IMR-90 (cell line): ENCODE data around the gene WLS. TPM values are rescaled to one million over a fixed set of nuclear protein-coding genes. Genes with fewer than 3 reads are reported as not detected.

Experiments used
- ATAC-seq: fragments of 200-7000 bp; cut with Tn5 transposase; 2 replicates; pipeline ENCODE4 v1.9.1; 2020; ENCODE audit warnings: low read depth, mild to moderate bottlenecking, moderate library complexity
- BruUV-seq: library from RNA; stranded (reverse); fragments of 400-500 nt; replicated peaks from 2 replicates; lab custom pipeline; 2021; lab: Mats Ljungman, UMichigan
- CTCF ChIA-PET: fragments of 300-600 bp; formaldehyde crosslinking; extraction: SDS; loops from one replicate; lab custom pipeline; 2021; ENCODE audit warnings: antibody characterized with exemption; lab: Yijun Ruan, JAX
- POLR2A ChIA-PET: fragments of 300-600 bp; sonication (Branson Sonifier 250); formaldehyde crosslinking; loops from one replicate; lab custom pipeline; 2022; ENCODE audit warnings: antibody characterized with exemption; ENCODE audit not compliant: unreplicated experiment; lab: Charles Lee
- DNase-seq: peaks from one replicate; pipeline ENCODE4 v3.0.0; 2013
- H2AFZ ChIP-seq: replicated peaks from 2 replicates; pipeline ENCODE3; 2013; ENCODE audit warnings: low read length, mild to moderate bottlenecking; ENCODE audit not compliant: poor library complexity
- H2AK5ac ChIP-seq: 2 replicates; pipeline ENCODE4 v1.6.1; 2013; ENCODE audit warnings: low read depth, low read length, inconsistent platforms
- H2AK9ac ChIP-seq: replicated peaks from 2 replicates; pipeline ENCODE3; 2013; ENCODE audit warnings: mild to moderate bottlenecking, low read depth, low read length, moderate library complexity; ENCODE audit not compliant: poor library complexity
- H2BK120ac ChIP-seq: 2 replicates; pipeline ENCODE4 v1.6.1; 2013; ENCODE audit warnings: low read depth, low read length, inconsistent platforms
- H2BK15ac ChIP-seq: 3 replicates; pipeline ENCODE4 v1.6.1; 2013; ENCODE audit warnings: low read depth, low read length, inconsistent platforms
- H2BK20ac ChIP-seq: 2 replicates; pipeline ENCODE4 v1.6.1; 2013; ENCODE audit warnings: low read depth, mild to moderate bottlenecking, inconsistent platforms, low read length, moderate library complexity
- H2BK5ac ChIP-seq: 2 replicates; pipeline ENCODE4 v1.6.1; 2013; ENCODE audit warnings: mild to moderate bottlenecking, low read depth, low read length, inconsistent platforms; ENCODE audit not compliant: poor library complexity, severe bottlenecking
- H3K14ac ChIP-seq: replicated peaks from 2 replicates; pipeline ENCODE4 v1.6.1; 2013; ENCODE audit warnings: low read depth, low read length, inconsistent platforms
- H3K18ac ChIP-seq: 2 replicates; pipeline ENCODE4 v1.6.1; 2013; ENCODE audit warnings: low read depth, low read length, control low read depth
- H3K23ac ChIP-seq: 2 replicates; pipeline ENCODE4 v1.6.1; 2013; ENCODE audit warnings: low read depth, low read length, inconsistent platforms
- H3K27ac ChIP-seq: 2 replicates; pipeline ENCODE4 v1.5.1; 2013; ENCODE audit warnings: mild to moderate bottlenecking, control low read depth, low read length; ENCODE audit not compliant: insufficient read depth
- H3K27me3 ChIP-seq: 2 replicates; pipeline ENCODE4 v1.6.1; 2013; ENCODE audit warnings: low read length; ENCODE audit not compliant: control insufficient read depth, insufficient read depth
- H3K36me3 ChIP-seq: 2 replicates; pipeline ENCODE4 v1.6.1; 2013; ENCODE audit warnings: low read length, mixed read lengths; ENCODE audit not compliant: control insufficient read depth, insufficient read depth
- H3K4ac ChIP-seq: 2 replicates; pipeline ENCODE4 v1.6.1; 2013; ENCODE audit warnings: low read depth, low read length, inconsistent platforms
- H3K4me1 ChIP-seq: 2 replicates; pipeline ENCODE4 v1.6.1; 2013; ENCODE audit warnings: low read length, mixed read lengths; ENCODE audit not compliant: control insufficient read depth, insufficient read depth
- H3K4me2 ChIP-seq: 2 replicates; pipeline ENCODE4 v1.6.1; 2013; ENCODE audit warnings: low read depth, mild to moderate bottlenecking, control low read depth, low read length, moderate library complexity
- H3K4me3 ChIP-seq: 2 replicates; pipeline ENCODE4 v1.5.1; 2013; ENCODE audit warnings: low read depth, mild to moderate bottlenecking, control low read depth, low read length, moderate library complexity; ENCODE audit not compliant: insufficient read depth
- H3K56ac ChIP-seq: 2 replicates; pipeline ENCODE4 v1.6.1; 2013; ENCODE audit warnings: low read length, inconsistent platforms; ENCODE audit not compliant: insufficient read depth; ENCODE audit errors: extremely low read depth
- H3K79me1 ChIP-seq, 2 experiments: 2 replicates each; pipeline ENCODE4 v1.6.1; 2013; ENCODE audit warnings: low read length in 2 of 2, inconsistent platforms in 1 of 2, low read depth in 1 of 2
- H3K9ac ChIP-seq: 2 replicates; pipeline ENCODE4 v1.6.1; 2013; ENCODE audit warnings: low read depth, low read length, control low read depth
- H3K9me1 ChIP-seq: 2 replicates; pipeline ENCODE4 v1.6.1; 2013; ENCODE audit warnings: low read length, inconsistent platforms; ENCODE audit not compliant: insufficient read depth
- H3K9me3 ChIP-seq: 2 replicates; pipeline ENCODE4 v1.6.1; 2013; ENCODE audit warnings: low read length; ENCODE audit not compliant: control insufficient read depth, insufficient read depth
- H4K20me1 ChIP-seq: 2 replicates; pipeline ENCODE4 v1.6.1; 2013; ENCODE audit warnings: low read length, inconsistent platforms; ENCODE audit not compliant: insufficient read depth
- H4K5ac ChIP-seq: 2 replicates; pipeline ENCODE4 v1.6.1; 2013; ENCODE audit warnings: mild to moderate bottlenecking, low read depth, low read length, control low read depth
- H4K8ac ChIP-seq, 2 experiments: 2 replicates each; pipeline ENCODE4 v1.6.1; 2013; ENCODE audit warnings: low read depth in 2 of 2, low read length in 2 of 2, control low read depth in 1 of 2, inconsistent platforms in 1 of 2
- H4K91ac ChIP-seq: 2 replicates; pipeline ENCODE4 v1.6.1; 2013; ENCODE audit warnings: low read depth, low read length, inconsistent platforms; ENCODE audit not compliant: insufficient read depth
- CEBPB ChIP-seq: IDR thresholded peaks from 2 replicates; pipeline ENCODE4 v1.6.1; 2012; ENCODE audit warnings: low read depth, low read length, improper control_type of control experiment
- MXI1 ChIP-seq: IDR thresholded peaks from 2 replicates; pipeline ENCODE4 v1.6.1; 2012; ENCODE audit warnings: low read depth, mild to moderate bottlenecking, low read length, moderate library complexity, borderline replicate concordance
- SMC3 ChIP-seq: fragments of 150-350 bp; IDR thresholded peaks from 2 replicates; pipeline ENCODE4 v1.6.1; 2016; ENCODE audit warnings: low read depth, mild to moderate bottlenecking, antibody characterized with exemption, low read length, moderate library complexity
- USF2 ChIP-seq: fragments of 150-350 bp; IDR thresholded peaks from 2 replicates; pipeline ENCODE4 v1.6.1; 2017; ENCODE audit warnings: mild to moderate bottlenecking, antibody characterized with exemption, low read length, low read depth
- dilution Hi-C: fragments of 300-500 bp; cut with HindIII; formaldehyde crosslinking; loops from one replicate; pipeline ENCODE4 v1.14.3; 2018; ENCODE audit warnings: low sequenced_read_pairs; ENCODE audit not compliant: unreplicated experiment
- in situ Hi-C: fragments of 300-500 bp; cut with MboI; formaldehyde crosslinking; loops from 3 replicates; pipeline ENCODE4 v1.14.3; 2019; ENCODE audit warnings: low sequenced_read_pairs, inconsistent platforms, mixed read lengths
- intact Hi-C: fragments of 100-400 bp; cut with micrococcal nuclease; formaldehyde crosslinking; loops from 2 replicates; pipeline ENCODE4 v1.10.0; 2022
- polyA plus RNA-seq, 3 experiments: library from polyadenylated mRNA; depleted of rRNA; stranded (reverse); fragments of >200 nt; gene quantifications; 2 replicates each; pipeline ENCODE4 v1.2.3, GENCODE V29; 2012; ENCODE audit warnings: low replicate concordance in 1 of 3
- total RNA-seq: library from RNA; depleted of rRNA; stranded (reverse); fragments of >200 nt; gene quantifications from 2 replicates; pipeline ENCODE4 v1.2.3, GENCODE V29; 2012

Gene WLS
- total and polyA plus RNA-seq, 2 of the 4 experiments (the other 2 are of a cell fraction): 152 to 157 TPM

- Histone ChIP-seq H4K5ac (no peak overlapping the region), H3K18ac (no peak overlapping the region; the same call in 1 of the 2 replicates), H3K4me3 (no peak overlapping the region), H2AK5ac (no peak overlapping the region), H2BK5ac (peak overlapping the region; percentile 3), H4K20me1 (no peaks in the 10 kb centered on the region), H3K9me3 (no peaks in the 10 kb centered on the region), H2AFZ (no peak overlapping the region), H3K9me1 (peaks cover 6% of the 10 kb centered on the region; the same call in 1 of the 2 replicates), H3K23ac (no peak overlapping the region), H3K4me2 (no peak overlapping the region), H3K36me3 (peaks cover 12% of the 10 kb centered on the region), H2BK120ac (no peak overlapping the region), H3K56ac (no peak overlapping the region), H3K4me1 (peaks cover 16% of the 10 kb centered on the region), H2AK9ac (no peak overlapping the region), H4K8ac (no peak overlapping the region), H2BK15ac (no peak overlapping the region), H3K27ac (no peak overlapping the region), H4K91ac (no peak overlapping the region), H3K9ac (no peak overlapping the region), H3K4ac (no peak overlapping the region), H2BK20ac (no peak overlapping the region), H3K79me1 (peaks cover 19 to 44% of the 10 kb centered on the region in 2 experiments; a peak in 3 of 4 replicates), H3K14ac (no peak overlapping the region), H3K27me3 (no peaks in the 10 kb centered on the region)
- in situ Hi-C loops: no loop called here
- ChIA-PET POLR2A (no interaction called here), CTCF (no interaction called here)
- intact Hi-C loops: no loop called here
- DNase-seq (no peak), ATAC-seq (no peak)
- TF ChIP-seq MXI1 (no peak), SMC3 (no peak), CEBPB (no peak), USF2 (no peak)
- dilution Hi-C loops: no loop called here
- no TSS peak for BruUV-seq
Measured at GRCh38 chr1:68180441-68181164, 51.7 kb downstream of the WLS start.
